ENCODE data around the gene AP2A2. TPM values are rescaled to one million over a fixed set of nuclear protein-coding genes. Genes with fewer than 3 reads are reported as not detected.
A peak's percentile ranks its signal among the peaks of the same experiment; 100 is the strongest.

The AP2A2 gene
- polyA plus RNA-seq, 1 experiment: 76.5 TPM

GRCh38 chr11:977830-978720, 52.4 kb downstream of the AP2A2 start:
- no peak for DNase-seq (ENCODE audit: low read depth)
- CTCF ChIA-PET: interaction anchor here (1.0 to 1.3 kb wide), 2 partner anchors 10 to 53 kb away, joined by 3 to 4 read pairs; no protein-coding TSS in a partner anchor
- TF ChIP-seq CTCF (IDR thresholded peaks at IDR 0.05; ENCODE audit: insufficient read depth, low read depth, low read length): no peak

GRCh38 chr11:978781-979180, 53.1 kb downstream of the AP2A2 start:
- no peak overlapping the region for H3K4me3 ChIP-seq (ENCODE audit: low read depth, low read length)
- ChIA-PET CTCF (interaction anchor here (1.0 kb wide), 1 partner anchor 10 kb away, joined by 3 read pairs; no protein-coding TSS in a partner anchor), POLR2A (no interaction called here)
- no peak for TF ChIP-seq CTCF (IDR thresholded peaks at IDR 0.05; ENCODE audit: insufficient read depth, low read depth, low read length)
- H3K36me3 ChIP-seq (ENCODE audit: control insufficient read depth, insufficient read depth, low read length): peaks cover 27% of the 10 kb centered on the region
- H3K27me3 ChIP-seq (ENCODE audit: control insufficient read depth, insufficient read depth, low read length): no peaks in the 10 kb centered on the region
- no peak for DNase-seq (ENCODE audit: low read depth)

More at GRCh38 chr11:977830-978720, 52.4 kb downstream of the AP2A2 start:
- POLR2A ChIA-PET: no interaction called here
- H3K27me3 ChIP-seq (ENCODE audit: control insufficient read depth, insufficient read depth, low read length): no peaks in the 10 kb centered on the region
- peaks cover 29% of the 10 kb centered on the region for H3K36me3 ChIP-seq (ENCODE audit: control insufficient read depth, insufficient read depth, low read length)
- H3K4me3 ChIP-seq (ENCODE audit: low read depth, low read length): no peak overlapping the region

GRCh38 chr11:980438-981357, 55.0 kb downstream of the AP2A2 start:
- no peaks in the 10 kb centered on the region for H3K27me3 ChIP-seq (ENCODE audit: control insufficient read depth, insufficient read depth, low read length)

GRCh38 chr11:981764-982163, 56.1 kb downstream of the AP2A2 start:
- Histone ChIP-seq H3K27me3 (ENCODE audit: control insufficient read depth, insufficient read depth, low read length) (no peaks in the 10 kb centered on the region), H3K4me3 (ENCODE audit: low read depth, low read length) (no peak overlapping the region), H3K36me3 (ENCODE audit: control insufficient read depth, insufficient read depth, low read length) (peaks cover 45% of the 10 kb centered on the region)
- POLR2A ChIA-PET: no interaction called here
- no peak for DNase-seq (ENCODE audit: low read depth)
- TF ChIP-seq CTCF (IDR thresholded peaks at IDR 0.05; ENCODE audit: insufficient read depth, low read depth, low read length): no peak
- CTCF ChIA-PET: no interaction called here

More at GRCh38 chr11:980438-981357, 55.0 kb downstream of the AP2A2 start:
- TF ChIP-seq CTCF (IDR thresholded peaks at IDR 0.05; ENCODE audit: insufficient read depth, low read depth, low read length): peak; percentile 25; the same call in 1 of the 2 replicates
- ChIA-PET CTCF (interaction anchor here (1.0 kb wide), 1 partner anchor 52 kb away, joined by 3 read pairs; no protein-coding TSS in a partner anchor), POLR2A (interaction anchor here (0.6 kb wide), 1 partner anchor 34 kb away, joined by 3 read pairs; no protein-coding TSS in a partner anchor)
- Histone ChIP-seq H3K36me3 (ENCODE audit: control insufficient read depth, insufficient read depth, low read length) (peaks cover 36% of the 10 kb centered on the region), H3K4me3 (ENCODE audit: low read depth, low read length) (no peak overlapping the region)
- no peak for DNase-seq (ENCODE audit: low read depth)

Measured in BJ (cell line).